ENCODE results near the gene CYP4F3. TPM values are rescaled to one million over a fixed set of nuclear protein-coding genes. Genes with fewer than 3 reads are reported as not detected.

Gene CYP4F3
- total and polyA plus RNA-seq, 2 of the 13 experiments (the other 11 are each of a cell fraction or from before 2014, with no cell fraction given) = 17.8 to 22.8 TPM

- TF ChIP-seq HNF1A (IDR thresholded peaks at IDR 0.05; ENCODE audit: low read depth) = no peak
- TF ChIP-seq HNF1A (CRISPR knock-in tag; IDR thresholded peaks at IDR 0.05; ENCODE audit: borderline replicate concordance) = no peak
- TF ChIP-seq ZNF556 (CRISPR knock-in tag; IDR thresholded peaks at IDR 0.05; ENCODE audit: borderline replicate concordance) = no peak
- TF ChIP-seq ZNF337 (CRISPR knock-in tag; IDR thresholded peaks at IDR 0.05; ENCODE audit: borderline replicate concordance, low read depth) = no peak
- TF ChIP-seq HMGXB3 (CRISPR knock-in tag; IDR thresholded peaks at IDR 0.05; ENCODE audit: borderline replicate concordance) = no peak
- TF ChIP-seq ZFP91 (CRISPR knock-in tag; IDR thresholded peaks at IDR 0.05; ENCODE audit: borderline replicate concordance) = peak; percentile 75; the same call in 1 of the 2 replicates
- TF ChIP-seq HMGXB4 (CRISPR knock-in tag; IDR thresholded peaks at IDR 0.05; ENCODE audit: borderline replicate concordance in 1 of 2, low read depth in 1 of 2) = 0 out of 4 replicates have a peak, but pooled peaks of 1 of the 2 experiments have one; percentile 39
- peak; percentile 18; the same call in 1 of the 2 replicates for TF ChIP-seq ZSCAN31 (CRISPR knock-in tag; IDR thresholded peaks at IDR 0.05; ENCODE audit: low read depth)
- TF ChIP-seq FOXP1 (IDR thresholded peaks at IDR 0.05) = peak; percentile 67
- peak; percentile 84 for TF ChIP-seq FOXP1 (CRISPR knock-in tag; IDR thresholded peaks at IDR 0.05)
- TF ChIP-seq TBX3 (IDR thresholded peaks at IDR 0.05; ENCODE audit: borderline replicate concordance) = no peak
- no peak for TF ChIP-seq MZF1 (CRISPR knock-in tag; IDR thresholded peaks at IDR 0.05; ENCODE audit: borderline replicate concordance)
- TF ChIP-seq ZNF263 (CRISPR knock-in tag; IDR thresholded peaks at IDR 0.05) = 0 out of 2 replicates have a peak, but pooled peaks have one; percentile 40
These were observed 354 bp downstream of the CYP4F3 start (continued) for GRCh38 chr19:15640904-15641597.

All from HepG2 (cell line).